Activated T-cell treated with anti-CD3 and anti-CD28 coated beads, Interleukin-2, amount 50 U/mL, for 72 hours (primary cell): ENCODE measurements around the gene SBF1. TPM values are rescaled to one million over a fixed set of nuclear protein-coding genes. Genes with fewer than 3 reads are reported as not detected.
"Not testable (repeated sequence)": the region's sequence is repeated elsewhere in the genome, so short reads cannot be mapped to it uniquely, and the experiment has no call there.

Experiments
- ATAC-seq, 2 donors: fragments of 150-1000 bp; cut with Tn5 transposase; replicated peaks in 1 of 2; 2 replicates each; pipeline ENCODE4 v1.10.0; 2021; ENCODE audit warnings: moderate library complexity in 2 of 2, mild to moderate bottlenecking in 1 of 2
- DNase-seq, 2 donors: peaks; one replicate each; pipeline ENCODE4 v3.0.0; 2021 to 2022; ENCODE audit warnings: mixed read lengths in 1 of 2
- H3K27ac Mint-ChIP-seq: one replicate; pipeline ENCODE4 v1.8.0; 2022; ENCODE audit warnings: mild to moderate bottlenecking, moderate library complexity, mixed read lengths
- H3K27me3 Mint-ChIP-seq: one replicate; pipeline ENCODE4 v1.8.0; 2022; ENCODE audit warnings: low read depth, mixed read lengths
- H3K36me3 Mint-ChIP-seq, 2 donors: one replicate each; pipeline ENCODE4 v1.8.0; 2022; ENCODE audit warnings: mixed read lengths in 2 of 2, mild to moderate bottlenecking in 1 of 2; ENCODE audit not compliant: insufficient read depth in 2 of 2
- H3K4me1 Mint-ChIP-seq: one replicate; pipeline ENCODE4 v1.8.0; 2022; ENCODE audit warnings: low read depth, mixed read lengths
- H3K4me3 Mint-ChIP-seq, 2 donors: one replicate each; pipeline ENCODE4 v1.8.0; 2022; ENCODE audit warnings: mild to moderate bottlenecking in 2 of 2, mixed read lengths in 2 of 2, moderate library complexity in 2 of 2
- H3K9me3 Mint-ChIP-seq, 2 donors: one replicate each; pipeline ENCODE4 v1.8.0; 2022; ENCODE audit warnings: mixed read lengths in 2 of 2
- total RNA-seq, 2 donors: library from RNA; stranded (reverse); gene quantifications; one replicate each; pipeline ENCODE4 v1.2.3, GENCODE V29; 2022

The SBF1 gene
- total RNA-seq = 100 to 1,000 TPM; 108 to 114 TPM

- peaks cover 2 to 5% of the 10 kb centered on the region in 2 donors for H3K36me3 Mint-ChIP-seq
- peak within 1 kb of the TSS; percentile 89 to 100 for H3K4me3 Mint-ChIP-seq
- peak; percentile 78 to 85 for ATAC-seq
- H3K27ac Mint-ChIP-seq = peak within 1 kb of the TSS; percentile 36
- no peaks in the 10 kb centered on the region for H3K9me3 Mint-ChIP-seq
- H3K4me1 Mint-ChIP-seq = peaks cover 55% of the 10 kb centered on the region
- H3K27me3 Mint-ChIP-seq = peaks cover 3% of the 10 kb centered on the region
- peak; percentile 93 to 97 for DNase-seq
These were observed at the start of gene SBF1 for GRCh38 chr22:50474710-50475651. Gene SBF1 (minus strand): TSS chr22:50475035. CDS start chr22:50474840, 195 bp downstream.

- Mint-ChIP-seq H3K27ac (peak overlapping the region; percentile 94), H3K9me3 (no peaks in the 10 kb centered on the region), H3K4me1 (peaks cover 39% of the 10 kb centered on the region), H3K4me3 (peak overlapping the region; percentile 90 to 96), H3K27me3 (no peaks in the 10 kb centered on the region), H3K36me3 (peaks cover 11 to 24% of the 10 kb centered on the region in 2 donors)
- ATAC-seq (no peak), DNase-seq (no peak)
These were observed 49.2 kb upstream of the SBF1 start for GRCh38 chr22:50523806-50524675.

- Mint-ChIP-seq H3K9me3 (no peaks in the 10 kb centered on the region), H3K4me3 (peak overlapping the region; percentile 29 to 96), H3K27me3 (no peaks in the 10 kb centered on the region), H3K27ac (no peak overlapping the region), H3K36me3 (peaks cover 9 to 22% of the 10 kb centered on the region in 2 donors), H3K4me1 (peaks cover 34% of the 10 kb centered on the region)
- DNase-seq (no peak), ATAC-seq (no peak)
These were observed 48.6 kb upstream of the SBF1 start for GRCh38 chr22:50523458-50523805.

GRCh38 chr22:50522806-50523438, 48.1 kb upstream of the SBF1 start:
- no peaks in the 10 kb centered on the region for H3K27me3 Mint-ChIP-seq
- peak overlapping the region; percentile 29 for H3K4me3 Mint-ChIP-seq
- peaks cover 5 to 21% of the 10 kb centered on the region in 2 donors for H3K36me3 Mint-ChIP-seq
- ATAC-seq = no peak
- H3K4me1 Mint-ChIP-seq = peaks cover 31% of the 10 kb centered on the region
- no peak for DNase-seq
- no peak overlapping the region for H3K27ac Mint-ChIP-seq
- no peaks in the 10 kb centered on the region for H3K9me3 Mint-ChIP-seq

GRCh38 chr22:50522208-50522805, 47.5 kb upstream of the SBF1 start:
- H3K36me3 Mint-ChIP-seq = peaks cover 4 to 18% of the 10 kb centered on the region in 2 donors

GRCh38 chr22:50521710-50522109, 46.9 kb upstream of the SBF1 start:
- Mint-ChIP-seq H3K27me3 (no peaks in the 10 kb centered on the region), H3K36me3 (peaks cover 4 to 16% of the 10 kb centered on the region in 2 donors), H3K27ac (no peak overlapping the region), H3K4me3 (no peak overlapping the region), H3K4me1 (peaks cover 19% of the 10 kb centered on the region), H3K9me3 (no peaks in the 10 kb centered on the region)
- ATAC-seq = no peak
- DNase-seq = no peak

More at GRCh38 chr22:50522208-50522805, 47.5 kb upstream of the SBF1 start:
- H3K4me1 Mint-ChIP-seq = peaks cover 25% of the 10 kb centered on the region
- no peak for ATAC-seq
- no peaks in the 10 kb centered on the region for H3K9me3 Mint-ChIP-seq
- no peak for DNase-seq
- H3K27ac Mint-ChIP-seq = no peak overlapping the region
- H3K27me3 Mint-ChIP-seq = no peaks in the 10 kb centered on the region
- no peak overlapping the region for H3K4me3 Mint-ChIP-seq

- H3K9me3 Mint-ChIP-seq = no peaks in the 10 kb centered on the region
- H3K4me1 Mint-ChIP-seq = peaks cover 19% of the 10 kb centered on the region
- ATAC-seq (no peak), DNase-seq (no peak)
- no peak overlapping the region for H3K4me3 Mint-ChIP-seq
- no peaks in the 10 kb centered on the region for H3K27me3 Mint-ChIP-seq
- H3K36me3 Mint-ChIP-seq = peaks cover 4 to 21% of the 10 kb centered on the region in 2 donors
- no peak overlapping the region for H3K27ac Mint-ChIP-seq
These were observed 46.1 kb upstream of the SBF1 start for GRCh38 chr22:50520826-50521453.

GRCh38 chr22:50520184-50520583, 45.3 kb upstream of the SBF1 start:
- DNase-seq, ATAC-seq, H3K27me3 Mint-ChIP-seq, H3K27ac Mint-ChIP-seq, H3K4me3 Mint-ChIP-seq, H3K9me3 Mint-ChIP-seq: not testable (repeated sequence)
- H3K36me3 Mint-ChIP-seq = peaks cover 4 to 24% of the 10 kb centered on the region in 2 donors
- H3K4me1 Mint-ChIP-seq = peaks cover 25% of the 10 kb centered on the region

- Mint-ChIP-seq H3K9me3 (no peaks in the 10 kb centered on the region), H3K4me1 (peaks cover 24% of the 10 kb centered on the region), H3K27me3 (no peaks in the 10 kb centered on the region), H3K27ac (no peak overlapping the region), H3K4me3 (no peak overlapping the region), H3K36me3 (peaks cover 3 to 27% of the 10 kb centered on the region in 2 donors)
- no peak for ATAC-seq
- DNase-seq = no peak
These were observed 44.3 kb upstream of the SBF1 start for GRCh38 chr22:50519151-50519550.

GRCh38 chr22:50518606-50519005, 43.8 kb upstream of the SBF1 start:
- Mint-ChIP-seq H3K9me3 (no peaks in the 10 kb centered on the region), H3K4me1 (peaks cover 25% of the 10 kb centered on the region), H3K27me3 (no peaks in the 10 kb centered on the region), H3K36me3 (peaks cover 3 to 29% of the 10 kb centered on the region in 2 donors), H3K27ac (no peak overlapping the region), H3K4me3 (no peak overlapping the region)
- ATAC-seq = no peak
- DNase-seq = no peak

- Mint-ChIP-seq H3K4me1 (peaks cover 26% of the 10 kb centered on the region), H3K36me3 (peaks cover 3 to 27% of the 10 kb centered on the region in 2 donors), H3K4me3 (no peak overlapping the region), H3K27ac (no peak overlapping the region), H3K27me3 (no peaks in the 10 kb centered on the region), H3K9me3 (no peaks in the 10 kb centered on the region)
- DNase-seq (no peak), ATAC-seq (no peak)
These were observed 42.8 kb upstream of the SBF1 start for GRCh38 chr22:50517495-50518260.
